Endothelial cell of umbilical vein (primary cell): ENCODE results near the gene STYX.

Experiments used
- JUN ChIP-seq: IDR thresholded peaks from 2 replicates; pipeline ENCODE4 v1.6.1; 2011; ENCODE audit warnings: borderline replicate concordance, low read depth; ENCODE audit not compliant: insufficient read length, insufficient read depth
- POLR2A ChIP-seq: IDR thresholded peaks from 2 replicates; pipeline ENCODE4 v1.6.1; 2012; ENCODE audit warnings: low read depth, mild to moderate bottlenecking, control low read depth, low read length
- TF ChIP-seq, protein P1 (sequence below), 2 donors: IDR thresholded peaks; 1 replicate in 1 of 2; 2 replicates in 1 of 2; pipeline ENCODE4 v1.5.1; 2011; ENCODE audit warnings: low read length in 2 of 2, mild to moderate bottlenecking in 2 of 2, moderate library complexity in 2 of 2, control low read depth in 1 of 2, inconsistent platforms in 1 of 2, low read depth in 1 of 2; ENCODE audit not compliant: insufficient read depth in 1 of 2; ENCODE audit errors: extremely low read depth in 1 of 2
- TF ChIP-seq, protein P2 (sequence below): IDR thresholded peaks from 2 replicates; pipeline ENCODE4 v1.6.1; 2011; ENCODE audit not compliant: insufficient read depth, insufficient read length

DNA sequence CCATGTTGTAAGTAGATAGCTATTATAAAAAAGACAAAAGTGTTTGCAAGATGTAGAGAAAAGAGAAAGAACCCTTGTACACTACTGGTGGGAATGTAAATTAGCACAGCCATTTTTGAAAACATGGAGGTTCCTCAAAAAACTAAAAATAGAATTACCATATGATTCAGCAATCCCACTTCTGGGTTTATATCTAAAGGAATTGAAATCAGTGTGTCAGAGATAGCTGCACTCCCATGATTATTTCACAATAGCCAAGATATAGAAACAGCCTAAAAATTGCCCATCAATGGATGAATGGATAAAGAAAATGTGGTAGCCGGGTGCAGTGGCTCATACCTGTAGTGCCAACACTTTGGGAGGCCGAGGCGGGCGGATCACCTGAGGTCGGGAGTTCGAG lies 13.8 kb upstream of the STYX start:
- TF ChIP-seq JUN (no peak), POLR2A (no peak)
- TF ChIP-seq, protein P1, sequence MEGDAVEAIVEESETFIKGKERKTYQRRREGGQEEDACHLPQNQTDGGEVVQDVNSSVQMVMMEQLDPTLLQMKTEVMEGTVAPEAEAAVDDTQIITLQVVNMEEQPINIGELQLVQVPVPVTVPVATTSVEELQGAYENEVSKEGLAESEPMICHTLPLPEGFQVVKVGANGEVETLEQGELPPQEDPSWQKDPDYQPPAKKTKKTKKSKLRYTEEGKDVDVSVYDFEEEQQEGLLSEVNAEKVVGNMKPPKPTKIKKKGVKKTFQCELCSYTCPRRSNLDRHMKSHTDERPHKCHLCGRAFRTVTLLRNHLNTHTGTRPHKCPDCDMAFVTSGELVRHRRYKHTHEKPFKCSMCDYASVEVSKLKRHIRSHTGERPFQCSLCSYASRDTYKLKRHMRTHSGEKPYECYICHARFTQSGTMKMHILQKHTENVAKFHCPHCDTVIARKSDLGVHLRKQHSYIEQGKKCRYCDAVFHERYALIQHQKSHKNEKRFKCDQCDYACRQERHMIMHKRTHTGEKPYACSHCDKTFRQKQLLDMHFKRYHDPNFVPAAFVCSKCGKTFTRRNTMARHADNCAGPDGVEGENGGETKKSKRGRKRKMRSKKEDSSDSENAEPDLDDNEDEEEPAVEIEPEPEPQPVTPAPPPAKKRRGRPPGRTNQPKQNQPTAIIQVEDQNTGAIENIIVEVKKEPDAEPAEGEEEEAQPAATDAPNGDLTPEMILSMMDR (IDR thresholded peaks at IDR 0.05; ENCODE audit: extremely low read depth in 1 of 2, insufficient read depth in 1 of 2, low read depth in 1 of 2, low read length in 2 of 2): no peak
- TF ChIP-seq, protein P2, sequence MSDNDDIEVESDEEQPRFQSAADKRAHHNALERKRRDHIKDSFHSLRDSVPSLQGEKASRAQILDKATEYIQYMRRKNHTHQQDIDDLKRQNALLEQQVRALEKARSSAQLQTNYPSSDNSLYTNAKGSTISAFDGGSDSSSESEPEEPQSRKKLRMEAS: no peak
